Testis (tissue), 3 donors: ENCODE data around the gene MPHOSPH8. TPM values are rescaled to one million over a fixed set of nuclear protein-coding genes. Genes with fewer than 3 reads are reported as not detected.

ENCODE experiments used
- DNase-seq: peaks from one replicate; pipeline ENCODE4 v3.0.0-alpha.2; 2019
- H3K27ac ChIP-seq, 2 donors: fragments of 200-600 bp; sonication (generic); one replicate each; pipeline ENCODE4 v1.5.1; 2019
- H3K27me3 ChIP-seq: fragments of 200-600 bp; sonication (generic); one replicate; pipeline ENCODE4 v1.5.1; 2019
- H3K36me3 ChIP-seq: fragments of 200-600 bp; sonication (generic); one replicate; pipeline ENCODE4 v1.5.1; 2017; ENCODE audit warnings: low read depth; ENCODE audit errors: missing control alignments
- H3K4me1 ChIP-seq: fragments of 200-600 bp; sonication (generic); one replicate; pipeline ENCODE4 v1.5.1; 2019
- H3K4me3 ChIP-seq, 2 donors: fragments of 200-600 bp; sonication (generic); one replicate each; pipeline ENCODE4 v1.5.1; 2017 to 2019
- H3K9me3 ChIP-seq: fragments of 200-600 bp; sonication (generic); one replicate; pipeline ENCODE4 v1.5.1; 2017
- CTCF ChIP-seq, 3 experiments: fragments of 450-650 bp in 2 of 3; fragments of 200-600 bp in 1 of 3; sonication (generic) in 1 of 3; IDR thresholded peaks; one replicate each; pipeline ENCODE4 v1.5.1; 2016 to 2019; ENCODE audit warnings: antibody characterized with exemption in 3 of 3, mild to moderate bottlenecking in 2 of 3, moderate library complexity in 1 of 3
- POLR2A ChIP-seq: fragments of 450-650 bp; IDR thresholded peaks from one replicate; pipeline ENCODE4 v1.6.1; 2017; ENCODE audit warnings: antibody characterized with exemption, mild to moderate bottlenecking, moderate library complexity
- WGBS, 2 donors: methylation state at CpG; one replicate each; pipeline ENCODE4 v1.1.5; 2018; 5-methylcytosine and 5-hydroxymethylcytosine counted together
- intact Hi-C: fragments of 100-400 bp; cut with DNase I; formaldehyde crosslinking; loops from one replicate; pipeline ENCODE4 v1.15.1; 2023; ENCODE audit warnings: low total_unique reads
- polyA plus RNA-seq: library from polyadenylated mRNA; stranded (reverse); fragments of 350-450 nt; fragmentation: Illumina TruSeq; extraction: RNeasy Lipid Tissue Mini Kit (QIAGEN cat#74804); gene quantifications from one replicate; pipeline ENCODE4 v1.2.3, GENCODE V29; 2014; ENCODE audit warnings: low read depth, low replicate concordance; ENCODE audit not compliant: insufficient read depth
- total RNA-seq, 2 donors: library from RNA; depleted of rRNA; stranded (reverse); fragments of >200 nt; gene quantifications; one replicate each; pipeline ENCODE4 v1.2.3, GENCODE V29; 2016

The MPHOSPH8 gene
- total and polyA plus RNA-seq, 3 donors from 2014 or later = 12.3 to 39.2 (median 31.0) TPM

- intact Hi-C loops = no loop called here
- TF ChIP-seq CTCF (IDR thresholded peaks at IDR 0.05) = no peak
- TF ChIP-seq POLR2A = no peak
- no peaks in the 10 kb centered on the region for H3K9me3 ChIP-seq
- no peak overlapping the region for H3K4me3 ChIP-seq
- H3K36me3 ChIP-seq = no peaks in the 10 kb centered on the region
- no peaks in the 10 kb centered on the region for H3K4me1 ChIP-seq
- H3K27me3 ChIP-seq = no peaks in the 10 kb centered on the region
- DNase-seq = no peak
- H3K27ac ChIP-seq = no peak overlapping the region
Measured at GRCh38 chr13:19658831-19659230, 25.4 kb downstream of the MPHOSPH8 start.

GRCh38 chr13:19661126-19661525 lies 27.7 kb downstream of the MPHOSPH8 start:
- H3K36me3 ChIP-seq = no peaks in the 10 kb centered on the region
- no peaks in the 10 kb centered on the region for H3K27me3 ChIP-seq
- H3K4me1 ChIP-seq = no peaks in the 10 kb centered on the region
- TF ChIP-seq CTCF (IDR thresholded peaks at IDR 0.05) (no peak), POLR2A (no peak)
- intact Hi-C loops = no loop called here
- 87 to 93% methylated on average over 2 of the region's 2 CpGs for WGBS, 2 donors
- H3K4me3 ChIP-seq = no peak overlapping the region
- H3K9me3 ChIP-seq = no peaks in the 10 kb centered on the region
- DNase-seq = no peak
- H3K27ac ChIP-seq = no peak overlapping the region

- no peak for DNase-seq
- no peaks in the 10 kb centered on the region for H3K36me3 ChIP-seq
- H3K27me3 ChIP-seq = no peaks in the 10 kb centered on the region
- no peak for TF ChIP-seq CTCF (IDR thresholded peaks at IDR 0.05)
- no peak for TF ChIP-seq POLR2A
- intact Hi-C loops = no loop called here
- H3K4me1 ChIP-seq = no peaks in the 10 kb centered on the region
- H3K9me3 ChIP-seq = no peaks in the 10 kb centered on the region
- no peak overlapping the region for H3K4me3 ChIP-seq
- WGBS, 2 donors = 90 to 91% methylated on average over 15 of the region's 15 CpGs
- H3K27ac ChIP-seq = no peak overlapping the region
Measured at GRCh38 chr13:19661561-19661960, 28.1 kb downstream of the MPHOSPH8 start.

GRCh38 chr13:19663416-19663979 lies 30.0 kb downstream of the MPHOSPH8 start:
- no peak for DNase-seq
- no peaks in the 10 kb centered on the region for H3K27me3 ChIP-seq
- no peak overlapping the region for H3K4me3 ChIP-seq
- WGBS, 2 donors = 80% methylated on average over 3 to 12 of the region's 13 CpGs
- intact Hi-C loops = no loop called here
- TF ChIP-seq POLR2A = no peak
- no peak for TF ChIP-seq CTCF (IDR thresholded peaks at IDR 0.05)
- peaks cover 4% of the 10 kb centered on the region for H3K36me3 ChIP-seq
- H3K9me3 ChIP-seq = no peaks in the 10 kb centered on the region
- no peaks in the 10 kb centered on the region for H3K4me1 ChIP-seq
- H3K27ac ChIP-seq = no peak overlapping the region

GRCh38 chr13:19664481-19665230 lies 31.2 kb downstream of the MPHOSPH8 start:
- no peak for DNase-seq
- Histone ChIP-seq H3K36me3 (peaks cover 6% of the 10 kb centered on the region), H3K4me3 (no peak overlapping the region), H3K9me3 (no peaks in the 10 kb centered on the region), H3K4me1 (no peaks in the 10 kb centered on the region), H3K27me3 (no peaks in the 10 kb centered on the region), H3K27ac (no peak overlapping the region)
- intact Hi-C loops = no loop called here
- WGBS, 2 donors = 83 to 84% methylated on average over 14 of the region's 14 CpGs
- no peak for TF ChIP-seq CTCF (IDR thresholded peaks at IDR 0.05)
- TF ChIP-seq POLR2A = no peak
